GM08714 (cell line): ENCODE results near the gene ODF2.
A peak's percentile ranks its signal among the peaks of the same experiment; 100 is the strongest.
"Not testable (repeated sequence)": the region's sequence is repeated elsewhere in the genome, so short reads cannot be mapped to it uniquely, and the experiment has no call there.

Experiments
- H3K4me3 ChIP-seq: fragments of 200-500 bp; sonication (Bioruptor generic); 2 replicates; pipeline ENCODE4 v1.5.1; 2014; ENCODE audit warnings: mild to moderate bottlenecking, low read length, inconsistent platforms
- ZNF274 ChIP-seq: IDR thresholded peaks from 2 replicates; pipeline ENCODE4 v1.6.1; 2012; ENCODE audit warnings: mild to moderate bottlenecking, low read depth, low read length

Gene ODF2

DNA sequence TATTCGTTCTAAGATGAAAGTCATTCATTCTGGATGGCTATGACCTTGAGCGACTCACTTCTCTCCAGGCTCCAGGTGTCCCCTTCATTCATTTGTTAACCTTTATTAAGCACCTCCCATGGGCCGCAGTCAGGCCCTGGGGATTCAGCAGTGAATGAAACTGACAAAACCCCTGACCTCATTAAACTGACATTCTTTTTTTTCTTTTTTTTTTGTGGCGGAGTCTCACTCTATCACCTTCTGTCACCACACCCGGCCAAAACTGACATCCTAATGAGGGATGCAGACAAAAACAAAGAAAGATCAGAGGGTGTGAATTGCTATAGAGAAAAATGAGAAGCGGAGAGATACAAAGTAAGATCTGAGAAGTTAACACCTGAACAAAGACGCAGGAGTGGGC lies 16.5 kb upstream of the ODF2 start:
- TF ChIP-seq ZNF274 = no peak
- H3K4me3 ChIP-seq = no peak overlapping the region

DNA sequence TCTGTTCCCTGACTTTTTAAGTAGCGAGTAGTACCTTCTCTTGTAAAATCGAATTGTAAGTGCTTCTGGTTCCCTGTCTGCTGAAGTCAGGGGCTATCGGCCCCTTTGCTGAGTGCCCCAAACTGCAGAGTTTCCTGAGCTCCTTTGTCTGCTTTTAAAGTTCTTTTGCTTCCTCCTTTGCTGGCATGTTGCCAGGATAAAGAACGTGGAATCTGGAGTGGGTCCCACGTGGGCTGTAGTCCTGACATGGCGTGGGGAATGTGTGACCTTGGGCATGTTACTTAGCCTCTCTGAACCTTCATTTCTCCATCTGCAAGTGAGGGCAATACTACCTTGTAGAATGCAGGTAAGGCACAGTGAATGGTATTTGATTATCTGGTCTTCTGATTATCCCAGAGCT lies 13.7 kb upstream of the ODF2 start:
- no peak for TF ChIP-seq ZNF274
- H3K4me3 ChIP-seq = no peak overlapping the region

DNA sequence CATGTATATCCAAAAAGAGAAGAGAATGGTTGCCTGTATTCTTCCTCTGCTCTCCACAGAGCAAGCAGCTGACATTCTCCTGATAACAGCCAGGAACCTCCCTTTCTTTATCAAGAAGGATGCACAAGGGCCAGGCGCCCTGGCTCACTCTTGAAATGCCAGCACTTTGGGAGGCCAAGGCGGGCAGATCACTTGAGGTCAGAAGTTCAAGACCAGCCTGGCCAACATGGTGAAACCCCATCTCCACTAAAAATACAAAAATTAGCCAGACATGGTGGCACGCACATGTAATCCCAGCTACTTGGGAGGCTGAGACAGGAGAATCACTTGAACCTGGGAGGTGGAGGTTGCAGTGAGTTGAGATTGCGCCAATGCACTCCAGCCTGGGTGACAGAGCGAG lies 9.3 kb upstream of the ODF2 start:
- H3K4me3 ChIP-seq = not testable (repeated sequence)

DNA sequence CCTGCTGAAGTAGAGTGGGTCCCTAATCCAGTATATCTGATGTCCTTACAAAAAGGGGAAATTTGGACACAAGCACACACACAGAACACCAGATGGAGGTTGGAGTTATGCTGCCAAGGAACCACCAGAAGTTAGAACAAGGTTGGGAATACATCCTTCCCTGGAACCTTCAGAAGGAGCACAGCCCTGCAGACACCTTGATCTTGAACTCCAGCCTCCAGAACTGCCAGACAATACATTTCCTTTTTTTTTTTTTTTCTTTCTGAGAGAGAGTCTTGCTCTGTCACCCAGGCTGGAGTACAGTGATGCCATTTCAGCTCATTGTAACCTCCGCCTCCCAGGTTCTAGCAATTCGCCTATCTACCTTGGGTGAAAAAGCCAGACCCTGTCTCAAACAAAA lies 7.1 kb upstream of the ODF2 start:
- no peak for TF ChIP-seq ZNF274
- no peak overlapping the region for H3K4me3 ChIP-seq

DNA sequence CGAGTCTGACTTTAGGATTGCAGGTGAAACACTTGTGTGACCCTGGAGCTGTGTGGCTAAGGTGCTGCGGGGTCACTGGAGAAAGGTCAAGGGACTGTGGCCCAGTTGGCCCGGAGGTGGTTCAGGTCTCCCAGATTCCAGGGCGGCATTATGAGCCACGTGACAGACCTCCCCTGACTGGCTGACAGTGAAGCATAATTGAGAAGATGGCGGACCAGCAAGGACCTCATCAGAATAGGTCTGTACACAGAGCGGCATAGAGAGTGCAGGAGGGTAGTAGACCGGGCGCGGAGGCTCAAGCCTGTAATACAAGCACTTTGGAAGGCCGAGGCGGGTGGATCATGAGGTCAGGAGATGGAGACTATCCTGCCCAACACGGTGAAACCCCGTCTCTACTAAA lies 815 bp upstream of the ODF2 start:
- TF ChIP-seq ZNF274 = no peak
- no peak overlapping the region for H3K4me3 ChIP-seq

DNA sequence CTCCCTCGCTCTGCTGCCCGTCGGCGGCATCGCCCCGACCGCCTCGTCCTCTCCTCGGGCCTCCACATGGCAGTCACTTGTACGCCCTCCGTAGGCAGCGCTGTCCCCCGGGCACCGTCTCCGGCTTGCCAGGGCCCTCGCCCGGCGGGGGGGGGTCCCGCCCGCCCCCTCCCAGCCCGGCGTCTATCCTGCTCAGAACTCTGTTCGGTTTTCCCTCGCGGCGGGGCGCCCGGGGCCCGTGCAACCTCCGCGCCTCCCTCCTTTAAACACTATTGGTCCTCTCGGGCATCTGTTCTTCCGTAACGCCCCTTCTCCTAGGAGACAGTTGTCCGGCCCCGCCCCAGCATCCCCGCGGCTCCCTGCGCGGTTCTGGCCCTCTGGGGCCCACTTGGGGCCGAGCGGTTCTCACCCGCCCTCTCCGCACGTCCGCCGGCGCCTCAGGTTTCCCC lies 831 bp downstream of the ODF2 start:
- H3K4me3 ChIP-seq = peak overlapping the region; percentile 84
- TF ChIP-seq ZNF274 = no peak

DNA sequence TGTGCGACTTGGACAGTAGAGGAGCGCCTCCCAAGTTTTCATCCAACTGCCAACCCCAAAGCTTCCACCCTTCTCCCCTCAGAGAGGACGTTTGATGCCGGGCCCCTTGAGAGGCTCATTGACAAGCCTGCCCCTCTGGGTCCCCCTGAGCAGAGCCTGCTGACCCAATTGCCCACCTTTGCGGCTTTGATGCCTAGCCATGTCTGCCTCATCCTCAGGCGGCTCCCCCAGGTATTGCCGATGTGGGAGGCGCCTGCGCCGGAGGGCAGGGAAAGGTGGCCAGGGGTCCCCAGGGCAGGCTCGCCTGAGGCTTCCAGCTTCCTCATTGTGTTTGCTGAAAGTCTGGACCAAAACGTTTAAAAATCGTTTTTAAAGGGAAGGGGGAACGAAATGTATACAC lies 1.4 kb downstream of the ODF2 start:
- TF ChIP-seq ZNF274 = no peak
- H3K4me3 ChIP-seq = peak overlapping the region; percentile 84; the same call in 1 of the 2 replicates

DNA sequence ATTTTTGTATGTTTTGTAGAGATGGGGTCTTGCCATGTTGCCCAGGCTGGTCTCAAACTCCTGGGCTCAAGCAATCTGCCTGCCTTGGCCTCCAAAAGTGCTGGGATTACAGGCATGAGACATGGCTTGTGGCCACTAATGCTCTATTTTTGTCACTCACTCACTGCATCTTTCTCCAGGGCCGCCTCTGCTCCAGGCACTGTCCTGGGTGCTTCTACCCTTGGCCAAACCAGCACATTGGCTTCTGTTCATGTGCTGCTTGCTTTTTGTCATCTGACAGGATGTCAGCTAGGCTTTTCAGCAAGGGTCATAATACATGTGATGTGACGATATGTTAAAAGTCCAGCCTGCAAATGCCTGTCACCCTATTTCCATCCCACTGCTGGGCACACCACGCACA lies 3.2 kb downstream of the ODF2 start:
- TF ChIP-seq ZNF274 = no peak
- H3K4me3 ChIP-seq = no peak overlapping the region

DNA sequence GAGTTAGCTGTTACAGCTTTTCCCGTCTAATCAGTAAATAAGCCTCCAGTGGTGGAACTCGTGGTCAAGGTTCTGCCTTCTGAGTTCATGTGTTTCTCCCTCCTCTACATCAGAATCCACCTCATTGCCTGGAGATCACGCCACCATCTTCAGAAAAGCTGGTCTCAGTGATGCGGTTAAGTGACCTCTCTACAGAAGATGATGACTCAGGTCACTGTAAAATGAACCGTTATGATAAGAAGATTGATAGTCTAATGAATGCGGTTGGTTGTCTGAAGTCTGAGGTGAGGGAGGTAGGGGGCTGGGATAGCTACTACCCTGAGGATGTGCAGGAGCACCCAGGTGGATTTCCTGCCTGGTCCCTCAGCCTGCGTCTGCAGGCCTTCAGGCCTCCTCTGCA lies 13.3 kb downstream of the ODF2 start:
- no peak for TF ChIP-seq ZNF274
- no peak overlapping the region for H3K4me3 ChIP-seq

DNA sequence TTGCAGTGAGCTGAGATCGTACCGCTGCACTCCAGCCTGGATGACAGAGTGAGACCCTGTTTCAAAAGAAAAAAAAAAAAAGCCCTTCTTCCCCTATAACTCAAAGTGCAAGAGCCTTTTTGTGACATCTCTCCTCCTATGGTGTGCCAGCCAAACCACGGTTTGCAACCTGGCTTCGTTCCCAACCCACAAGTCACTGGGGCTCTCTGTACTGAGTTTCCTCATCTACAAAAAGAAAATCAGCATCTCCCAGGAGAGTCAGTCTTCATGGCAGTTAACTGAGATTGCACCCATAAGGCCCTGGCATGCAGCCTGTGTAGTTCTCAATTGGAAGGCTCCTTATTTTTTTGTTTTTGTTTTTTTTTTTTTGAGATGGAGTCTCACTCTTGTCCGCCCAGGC lies 14.8 kb downstream of the ODF2 start:
- H3K4me3 ChIP-seq = no peak overlapping the region
- no peak for TF ChIP-seq ZNF274

DNA sequence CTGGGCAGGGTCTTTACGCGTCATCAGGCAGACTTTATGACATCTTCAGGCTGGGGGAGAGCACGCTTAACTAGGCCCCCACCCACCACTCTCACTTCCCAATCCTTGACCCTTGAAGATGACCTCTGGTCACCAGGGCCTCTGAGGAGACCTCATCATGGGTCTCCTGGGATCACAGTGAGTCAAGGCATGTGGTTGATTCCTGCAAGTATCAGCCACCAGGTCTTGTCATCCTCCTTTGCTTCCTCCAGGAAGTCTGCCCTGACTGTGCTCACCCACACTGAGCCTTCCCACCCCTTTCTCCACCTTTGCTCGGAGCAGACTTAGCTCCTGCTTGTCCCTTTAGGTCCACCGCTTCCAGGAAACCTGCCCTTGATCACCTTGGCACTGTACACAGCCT lies 17.3 kb downstream of the ODF2 start:
- TF ChIP-seq ZNF274 = no peak
- no peak overlapping the region for H3K4me3 ChIP-seq

DNA sequence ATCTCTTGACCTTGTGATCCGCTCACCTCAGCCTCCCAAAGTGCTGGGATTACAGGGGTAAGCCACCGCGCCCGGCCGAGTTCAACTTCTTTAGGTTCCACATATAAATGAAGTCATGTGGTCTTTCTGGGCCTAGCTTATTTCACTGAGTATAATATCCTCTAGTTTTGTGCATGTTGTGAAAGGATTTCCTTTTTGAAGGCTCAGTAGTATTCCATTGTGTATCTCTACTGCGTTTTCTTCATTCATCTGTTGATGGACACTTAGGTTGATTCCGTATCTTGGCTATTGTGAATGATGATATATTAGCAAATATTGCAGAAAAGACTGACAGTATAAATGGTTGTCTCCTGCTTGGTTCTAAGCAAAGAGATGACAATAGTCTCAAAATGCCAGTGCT lies 20.1 kb downstream of the ODF2 start:
- no peak for TF ChIP-seq ZNF274
- no peak overlapping the region for H3K4me3 ChIP-seq

DNA sequence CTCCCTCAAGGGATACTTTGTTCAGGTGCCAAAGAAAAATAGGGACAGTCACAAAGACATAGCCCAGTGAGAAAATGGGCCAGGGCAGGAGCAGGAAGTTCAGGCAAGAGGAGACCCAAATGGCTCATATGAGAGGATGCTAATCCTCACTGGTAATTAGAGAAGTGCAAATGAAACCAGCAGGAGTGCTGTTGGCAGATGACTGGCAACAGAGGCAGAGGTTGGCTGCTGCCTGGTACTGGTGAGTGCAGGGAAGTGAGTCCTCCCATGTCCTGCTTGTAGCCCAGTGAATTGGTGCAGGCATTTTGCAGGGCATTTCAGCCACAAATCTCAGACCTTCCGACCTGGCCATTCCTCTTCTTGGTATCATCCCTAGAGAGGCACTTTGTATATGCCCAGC lies 23.5 kb downstream of the ODF2 start:
- TF ChIP-seq ZNF274 = no peak
- H3K4me3 ChIP-seq = no peak overlapping the region

DNA sequence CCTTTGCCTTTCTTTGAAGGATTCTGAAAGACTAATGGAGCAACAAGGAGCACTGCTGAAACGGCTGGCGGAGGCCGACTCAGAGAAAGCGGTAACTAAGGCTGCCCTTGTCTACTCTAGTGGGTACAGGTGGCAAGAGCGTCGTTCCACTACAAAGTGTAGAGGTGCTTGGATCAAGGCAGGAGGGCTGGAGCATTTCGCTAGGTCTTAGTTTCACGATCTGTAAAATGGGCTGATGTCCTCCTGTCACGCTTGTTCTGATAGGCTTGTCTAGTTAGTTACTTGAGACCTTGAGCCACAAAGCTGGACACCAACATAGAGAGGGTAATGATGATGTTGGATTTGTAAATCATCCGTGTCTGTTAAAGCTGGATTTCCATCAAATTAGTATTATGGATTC lies 25.8 kb downstream of the ODF2 start:
- H3K4me3 ChIP-seq = no peak overlapping the region
- TF ChIP-seq ZNF274 = no peak

DNA sequence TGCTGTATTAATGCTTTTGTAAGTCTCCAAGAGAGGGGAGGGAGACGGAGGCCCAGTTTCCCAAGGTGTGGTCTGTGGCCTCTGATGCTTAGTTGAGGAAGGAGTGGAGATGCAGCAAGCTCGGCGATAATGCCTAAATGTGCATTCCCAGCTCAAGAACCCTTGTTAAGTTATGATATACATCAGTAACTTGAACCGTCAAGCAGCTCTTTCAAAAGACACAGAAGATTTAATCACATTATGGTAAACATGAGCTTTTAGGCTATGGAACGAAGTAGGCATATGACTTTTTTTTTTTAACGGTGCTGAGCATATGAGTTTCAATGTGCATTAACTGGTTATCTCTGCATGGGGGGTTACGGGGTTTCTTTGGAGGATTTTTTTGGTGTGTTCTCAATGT lies 26.4 kb downstream of the ODF2 start:
- TF ChIP-seq ZNF274 = no peak

DNA sequence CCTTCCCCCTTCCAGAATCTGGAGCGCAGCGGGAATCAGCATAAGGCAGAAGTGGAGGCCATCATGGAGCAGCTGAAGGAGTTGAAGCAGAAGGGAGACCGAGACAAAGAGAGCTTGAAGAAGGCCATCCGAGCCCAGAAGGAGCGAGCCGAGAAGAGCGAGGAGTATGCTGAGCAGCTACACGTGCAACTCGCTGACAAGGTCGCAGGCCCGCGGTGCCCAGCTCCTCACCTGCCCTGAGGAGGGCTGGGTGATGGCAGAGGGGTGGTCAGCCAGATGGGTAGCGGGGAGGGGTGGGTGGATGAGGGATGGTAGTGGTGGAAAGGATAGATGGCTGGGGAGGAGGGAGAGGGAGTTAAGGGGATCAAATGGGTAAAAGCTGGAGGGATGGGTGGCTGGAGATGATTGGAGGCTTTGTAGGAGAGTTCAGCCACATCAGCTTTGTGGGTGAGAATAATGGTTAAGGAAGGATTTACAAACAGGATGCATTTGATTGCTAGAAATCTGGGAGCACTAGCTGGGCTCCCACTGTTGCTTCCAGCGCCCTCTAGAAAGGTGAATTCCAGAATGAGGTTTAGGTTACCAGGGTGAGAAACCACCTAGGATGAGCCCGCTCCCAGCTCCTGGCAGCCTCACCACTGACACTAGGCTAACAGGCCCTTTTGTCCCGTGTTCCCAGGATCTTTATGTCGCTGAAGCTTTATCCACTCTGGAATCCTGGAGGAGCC lies 29.0 kb downstream of the ODF2 start:
- H3K4me3 ChIP-seq = no peak overlapping the region
- no peak for TF ChIP-seq ZNF274

More for the DNA sequence above, 26.4 kb downstream of the ODF2 start:
- no peak overlapping the region for H3K4me3 ChIP-seq

DNA sequence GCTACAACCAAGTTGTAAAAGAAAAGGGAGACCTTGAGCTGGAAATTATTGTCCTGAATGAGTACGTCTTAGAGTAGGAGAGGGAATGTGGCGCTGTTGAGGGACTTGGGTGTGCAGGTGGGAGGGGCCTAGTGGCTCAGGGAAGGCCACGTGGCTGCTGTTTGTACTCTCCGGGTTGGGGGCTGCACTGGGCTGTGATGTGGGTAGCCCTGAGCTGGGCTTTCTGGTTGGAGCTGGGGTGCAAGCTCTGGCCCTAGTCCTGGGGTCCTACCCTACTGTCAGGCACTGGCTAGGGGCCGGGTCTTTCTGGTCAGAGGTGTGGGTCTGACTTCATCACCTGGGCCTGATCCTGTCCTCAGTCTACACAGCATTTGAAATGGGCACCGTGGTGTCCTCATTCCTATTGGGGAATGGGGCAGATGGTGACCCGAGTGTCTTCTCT lies 29.6 kb downstream of the ODF2 start:
- TF ChIP-seq ZNF274 = no peak

More for the DNA sequence above, 29.6 kb downstream of the ODF2 start:
- no peak overlapping the region for H3K4me3 ChIP-seq
